Spleen (tissue), 11 donors: Measurements from ENCODE around the gene INSR. TPM values are rescaled to one million over a fixed set of nuclear protein-coding genes. Genes with fewer than 3 reads are reported as not detected.

Source experiments
- DNase-seq: peaks from one replicate; pipeline ENCODE4 v3.0.0-alpha.2; 2020
- H3K27ac ChIP-seq, 8 donors: fragments of 200-600 bp; sonication (generic) in 7 of 8; 1 replicate in 4 of 8; 2 replicates in 4 of 8; pipeline versions ENCODE4 v1.5.0 to v1.8.0; 2016 to 2021; ENCODE audit warnings: inconsistent platforms in 4 of 8, mild to moderate bottlenecking in 4 of 8, moderate library complexity in 1 of 8
- H3K27me3 ChIP-seq, 7 donors: fragments of 200-600 bp; sonication (generic) in 6 of 7; replicated peaks in 1 of 7; 1 replicate in 4 of 7; 2 replicates in 3 of 7; pipeline versions ENCODE4 v1.5.0 to v1.8.0; 2016 to 2021; ENCODE audit warnings: inconsistent platforms in 3 of 7, mild to moderate bottlenecking in 1 of 7
- H3K36me3 ChIP-seq, 6 donors: fragments of 200-600 bp; sonication (generic) in 5 of 6; 1 replicate in 4 of 6; 2 replicates in 2 of 6; pipeline versions ENCODE4 v1.5.0 to v1.8.0; 2016 to 2021; ENCODE audit warnings: inconsistent platforms in 2 of 6
- H3K4me1 ChIP-seq, 6 donors: fragments of 200-600 bp; sonication (generic) in 5 of 6; 1 replicate in 3 of 6; 2 replicates in 3 of 6; pipeline versions ENCODE4 v1.5.0 to v1.8.0; 2016 to 2021; ENCODE audit warnings: inconsistent platforms in 3 of 6
- H3K4me3 ChIP-seq, 8 donors: fragments of 200-600 bp; sonication (generic) in 7 of 8; 1 replicate in 4 of 8; 2 replicates in 4 of 8; pipeline versions ENCODE4 v1.5.0 to v1.8.0; 2016 to 2021; ENCODE audit warnings: inconsistent platforms in 4 of 8, mild to moderate bottlenecking in 4 of 8, moderate library complexity in 2 of 8
- H3K9me3 ChIP-seq, 8 donors: fragments of 200-600 bp; sonication (generic) in 7 of 8; 1 replicate in 4 of 8; 2 replicates in 4 of 8; pipeline versions ENCODE4 v1.5.0 to v1.8.0; 2016 to 2021; ENCODE audit warnings: inconsistent platforms in 4 of 8
- CTCF ChIP-seq, 11 experiments: fragments of 200-600 bp in 7 of 11; fragments of 450-650 bp in 4 of 11; sonication (generic) in 4 of 11; IDR thresholded peaks in 8 of 11; conservative IDR thresholded peaks in 3 of 11; 1 replicate in 7 of 11; 2 replicates in 4 of 11; pipeline versions ENCODE4 v1.4.0 to v1.8.0; 2016 to 2021; ENCODE audit warnings: antibody characterized with exemption in 11 of 11, inconsistent platforms in 4 of 11, mild to moderate bottlenecking in 1 of 11
- POLR2A ChIP-seq, 3 donors: fragments of 450-650 bp; IDR thresholded peaks; one replicate each; pipeline ENCODE4 v1.5.1; 2017; ENCODE audit warnings: antibody characterized with exemption in 3 of 3, mild to moderate bottlenecking in 1 of 3
- POLR2AphosphoS5 ChIP-seq, 3 donors: sonication (generic); formaldehyde crosslinking; IDR thresholded peaks; one replicate each; pipeline ENCODE4 v1.5.1; 2017; ENCODE audit warnings: antibody characterized with exemption in 3 of 3
- WGBS, 5 donors: extraction: QIAGEN DNeasy Blood & Tissue Kit in 3 of 5; methylation state at CpG; one replicate each; pipeline versions ENCODE4 v1.1.5 to v1.1.7; 2013 to 2018; 5-methylcytosine and 5-hydroxymethylcytosine counted together
- intact Hi-C: fragments of 100-400 bp; cut with DNase I; formaldehyde crosslinking; loops from one replicate; pipeline ENCODE4 v1.15.0; 2023; ENCODE audit warnings: low total_unique reads
- polyA plus RNA-seq, 3 donors: library from polyadenylated mRNA; stranded (reverse); fragments of 200-250 nt; gene quantifications; one replicate each; pipeline ENCODE4 v1.2.1, GENCODE V29; 2013
- total RNA-seq, 7 donors: library from RNA; depleted of rRNA in 3 of 7; stranded (reverse); fragments of >200 nt in 3 of 7; fragmentation: NEBNext Ultra II Directional in 4 of 7; extraction: Animal tissue kit (Norgen Biotek cat#: 25700) in 4 of 7; gene quantifications; one replicate each; pipeline versions ENCODE4 v1.1.0 to v1.2.1, GENCODE V29; 2016 to 2021
- donor health status: healthy with polysubstance abuse.
- donor health status: DM: no; HTN: no; CAD: no; lungs with moderate emphysema.
- donor health status: DM: no; HTN: no; CAD: no.
- donor health status: Bipolar disorder and iron deficiency.
- donor health status: healthy.
- donor health status: DM: no; HTN: no; CAD: no.
- donor health status: DM: yes; HTN: yes; CAD: no.

Gene INSR
- total and polyA plus RNA-seq, 10 donors, result 7.6 to 467 (median 228) TPM

GRCh38 chr19:7063339-7063738 is 230.9 kb downstream of the INSR start:
- H3K9me3 ChIP-seq, result peaks cover 0 to 6% (median 0%) of the 10 kb centered on the region in 8 donors
- H3K27ac ChIP-seq, result no peak overlapping the region
- DNase-seq, result no peak
- WGBS, 5 donors, result 87 to 91% (median 88%) methylated on average over 4 of the region's 4 CpGs
- TF ChIP-seq POLR2A (IDR thresholded peaks at IDR 0.05) (no peak), POLR2AphosphoS5 (IDR thresholded peaks at IDR 0.05) (no peak), CTCF (IDR thresholded peaks at IDR 0.05 in 8 of 11, conservative IDR thresholded peaks at IDR 0.05 in 3 of 11) (no peak)
- H3K36me3 ChIP-seq, result no peaks in the 10 kb centered on the region
- no peaks in the 10 kb centered on the region for H3K4me1 ChIP-seq
- no peak overlapping the region for H3K4me3 ChIP-seq
- intact Hi-C loops, result no loop called here
- H3K27me3 ChIP-seq, result no peaks in the 10 kb centered on the region

Other genes with a start within 250 kb of the INSR start
- gene MBD3L2, start 245.1 kb downstream of the INSR start, total RNA-seq, result not detected
- not detected for gene MBD3L2, start 245.1 kb downstream of the INSR start, polyA plus RNA-seq
- gene MBD3L3, start 235.7 kb downstream of the INSR start, total RNA-seq, result not detected
- not detected for gene MBD3L3, start 235.7 kb downstream of the INSR start, polyA plus RNA-seq
- gene ZNF557, start 224.7 kb downstream of the INSR start, total RNA-seq, result 10 to 100 TPM; 12.0 to 20.8 (median 15.1) TPM
- gene ZNF557, start 224.7 kb downstream of the INSR start, polyA plus RNA-seq, result 1 to 10 TPM; 1.1 to 4.6 (median 1.7) TPM
- 10 to 100 TPM; 60.2 to 79.8 (median 71.1) TPM for gene ARHGEF18, start 54.5 kb upstream of the INSR start, total RNA-seq
- gene ARHGEF18, start 54.5 kb upstream of the INSR start, polyA plus RNA-seq, result 10 to 100 TPM; 24.3 to 56.9 (median 38.1) TPM
- 1 to 10 TPM; 2.3 to 9.6 (median 5.2) TPM for gene PEX11G, start 194.6 kb upstream of the INSR start, total RNA-seq
- 1 to 10 TPM; 3.4 to 7.8 (median 4.0) TPM for gene PEX11G, start 194.6 kb upstream of the INSR start, polyA plus RNA-seq
- 10 to 100 TPM; 22.8 to 50.5 (median 43.6) TPM for gene ZNF358, start 221.7 kb upstream of the INSR start, total RNA-seq
- 10 to 100 TPM; 23.8 to 44.6 (median 30.6) TPM for gene ZNF358, start 221.7 kb upstream of the INSR start, polyA plus RNA-seq
- 100 to 1,000 TPM in 6 of 7 donors, 10 to 100 TPM in 1; 76.9 to 166 (median 131) TPM for gene MCOLN1, start 228.2 kb upstream of the INSR start, total RNA-seq
- 100 to 1,000 TPM in 1 of 3 donors, 10 to 100 TPM in 2; 25.1 to 106 (median 68.5) TPM for gene MCOLN1, start 228.2 kb upstream of the INSR start, polyA plus RNA-seq
- gene PNPLA6, start 241.3 kb upstream of the INSR start, total RNA-seq, result 100 to 1,000 TPM; 125 to 225 (median 151) TPM
- 100 to 1,000 TPM in 2 of 3 donors, 10 to 100 TPM in 1; 51.0 to 142 (median 130) TPM for gene PNPLA6, start 241.3 kb upstream of the INSR start, polyA plus RNA-seq